Hepatic stellate cell (primary cell): ENCODE results near the gene LUZP1.
A peak's percentile ranks its signal among the peaks of the same experiment; 100 is the strongest.

Source experiments
- DNase-seq: peaks from one replicate; pipeline ENCODE4 v3.0.0; 2011; ENCODE audit warnings: low spot score

LUZP1 gene

GRCh38 chr1:23188936-23189452 lies 20.3 kb upstream of the LUZP1 start:
- DNase-seq: peak; percentile 67

DNA sequence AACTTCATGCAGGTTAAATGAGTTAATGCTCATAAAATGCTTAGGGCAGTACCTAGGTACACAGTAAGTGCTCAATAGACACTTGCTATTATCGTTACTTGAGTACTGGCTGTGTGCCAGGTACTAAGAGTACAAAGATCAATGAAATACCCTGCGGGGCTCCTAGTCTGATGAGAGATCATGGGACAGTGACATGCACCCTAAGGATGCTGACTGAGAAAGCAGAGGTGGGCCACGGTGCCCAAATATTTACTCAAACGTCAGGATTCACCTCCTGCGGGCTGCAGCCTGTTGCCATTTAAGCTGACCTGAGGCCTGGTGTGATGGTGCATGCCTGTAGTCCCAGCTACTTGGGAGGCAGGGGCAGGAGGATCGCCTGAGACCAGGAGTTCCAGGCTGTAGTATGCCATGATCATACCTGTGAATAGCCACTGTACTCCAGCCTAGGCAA lies 19.8 kb upstream of the LUZP1 start:
- no peak for DNase-seq

- DNase-seq: no peak
Observed at GRCh38 chr1:23187637-23188036, 19.0 kb upstream of the LUZP1 start.

DNA sequence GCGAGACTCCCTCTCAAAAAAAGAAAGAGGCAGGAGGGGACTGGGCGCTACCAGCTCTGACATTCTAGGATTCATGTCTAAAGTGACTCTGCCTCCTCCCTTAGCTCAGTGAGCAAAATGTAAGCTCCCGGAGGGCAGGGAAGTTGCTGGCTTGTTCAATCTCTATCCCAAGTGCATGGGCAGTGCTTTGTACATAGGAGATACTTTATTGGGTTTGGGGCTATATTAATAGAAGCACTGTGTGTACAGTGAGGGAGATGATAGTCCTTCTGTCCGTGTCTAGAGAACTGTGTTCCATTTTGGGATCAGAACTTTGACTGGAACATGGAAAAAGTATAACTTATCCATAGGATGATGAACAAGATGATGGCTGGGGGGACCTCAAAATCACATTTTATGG lies 16.7 kb upstream of the LUZP1 start:
- no peak for DNase-seq

DNA sequence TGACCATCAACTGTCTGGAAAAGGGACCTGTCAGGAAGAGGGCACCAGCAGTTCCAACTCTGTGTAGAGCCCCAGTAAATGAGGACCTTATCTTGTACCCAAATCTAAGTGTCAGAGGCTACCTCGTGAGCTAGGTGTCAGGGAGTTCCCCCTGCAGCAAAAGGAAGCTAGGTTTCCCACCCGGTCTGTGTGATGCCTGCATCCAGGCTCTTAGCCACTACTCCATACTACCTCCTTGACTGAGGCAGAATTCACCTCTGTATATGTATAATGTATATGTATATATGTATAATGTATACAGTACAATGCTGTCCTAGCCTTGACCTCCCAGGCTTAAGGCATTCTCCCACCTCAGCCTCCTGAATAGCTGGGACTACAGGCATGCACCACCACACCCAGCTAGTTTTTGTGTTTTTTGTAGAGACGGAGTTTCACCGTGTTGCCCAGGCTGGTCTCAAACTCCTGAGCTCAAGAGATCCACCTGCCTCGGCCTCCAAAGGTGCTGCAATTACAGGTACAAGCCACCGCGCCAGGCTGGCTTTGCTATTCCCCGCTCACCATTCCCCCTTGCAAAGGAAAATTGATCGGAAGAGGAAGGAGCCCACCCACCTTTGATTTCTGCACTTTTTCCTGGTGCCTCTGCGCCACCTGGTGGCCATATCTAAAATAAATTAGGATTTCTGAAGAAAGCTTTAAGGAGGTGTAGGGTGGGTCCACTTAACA lies 15.7 kb upstream of the LUZP1 start:
- DNase-seq: peak; percentile 29

DNA sequence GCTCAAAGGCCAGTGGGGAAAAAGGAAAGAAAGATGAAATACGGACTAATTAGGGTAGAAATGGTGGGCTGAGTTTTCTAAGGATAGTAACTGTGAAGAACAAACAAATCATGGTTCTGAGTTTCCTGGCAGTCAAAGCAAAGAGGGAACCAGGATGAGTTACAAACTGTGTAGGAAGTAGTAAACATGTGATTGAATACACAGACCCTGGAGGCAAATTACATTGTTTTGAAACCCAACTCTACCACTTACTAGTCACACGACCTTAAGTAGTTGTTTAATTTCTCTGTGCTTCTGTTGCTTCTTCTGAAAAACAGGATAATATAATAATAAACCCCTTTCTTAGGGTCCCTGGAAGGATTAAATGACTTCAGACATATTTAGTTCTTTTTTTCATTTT lies 11.2 kb upstream of the LUZP1 start:
- no peak for DNase-seq

DNA sequence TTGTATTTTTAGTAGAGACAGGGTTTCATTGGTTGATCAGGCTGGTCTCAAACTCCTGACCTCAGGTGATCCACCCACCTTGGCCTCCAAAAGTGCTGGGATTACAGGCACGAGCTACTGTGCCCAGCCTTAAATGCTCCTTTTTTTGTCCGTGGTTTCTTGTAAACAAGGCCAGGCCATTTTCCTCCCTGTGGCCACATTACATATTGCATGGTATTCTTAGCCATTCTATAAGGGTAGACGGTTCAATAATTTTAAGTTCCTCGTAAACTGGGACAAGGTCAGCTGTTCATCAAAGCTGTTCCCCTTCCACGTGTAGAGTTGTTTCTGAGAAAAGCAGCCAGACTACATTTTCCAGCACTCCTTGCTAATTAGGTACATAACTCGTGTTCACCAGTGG lies 10.3 kb upstream of the LUZP1 start:
- DNase-seq: no peak

DNA sequence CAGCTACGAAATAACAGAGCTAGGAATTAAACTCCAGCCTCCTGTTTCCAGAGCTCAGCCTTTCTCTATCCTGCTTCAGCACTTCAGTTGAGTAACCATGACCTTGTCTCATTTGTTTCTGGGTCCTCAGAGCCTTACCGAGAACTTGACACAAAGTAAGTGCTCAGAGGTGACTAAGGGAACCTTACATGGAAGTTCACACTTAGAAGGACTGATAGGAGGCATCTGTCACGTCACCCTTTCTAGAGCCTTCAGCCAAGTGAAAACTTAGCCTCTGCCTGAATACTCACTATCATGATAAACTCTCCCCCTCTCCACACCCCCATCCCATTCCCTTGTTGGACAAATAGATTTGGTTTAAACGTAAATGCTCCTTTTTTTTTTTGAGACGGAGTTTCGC lies 9.8 kb upstream of the LUZP1 start:
- no peak for DNase-seq

- DNase-seq: peak; percentile 88
Observed at GRCh38 chr1:23177438-23178380, 9.1 kb upstream of the LUZP1 start.

DNA sequence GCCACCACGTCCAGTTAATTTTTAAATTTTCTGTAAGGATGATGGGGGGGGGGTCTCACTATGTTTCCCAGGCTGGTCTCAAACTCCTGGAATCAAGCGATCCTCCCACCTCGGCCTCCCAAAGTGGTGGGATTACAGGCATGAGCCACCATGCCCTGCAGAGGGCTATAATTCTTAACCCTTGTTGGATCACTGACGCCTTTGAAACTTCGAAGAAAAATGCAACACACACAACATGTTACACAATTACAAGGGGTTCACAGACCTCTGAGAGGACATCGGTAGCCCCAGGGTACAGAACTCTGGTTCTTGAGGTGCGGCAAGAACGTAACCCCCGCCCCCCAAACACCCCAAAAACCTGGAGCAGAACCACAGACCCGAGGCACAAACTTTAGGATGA lies 8.4 kb upstream of the LUZP1 start:
- no peak for DNase-seq

GRCh38 chr1:23174426-23175110 lies 5.9 kb upstream of the LUZP1 start:
- DNase-seq: no peak

DNA sequence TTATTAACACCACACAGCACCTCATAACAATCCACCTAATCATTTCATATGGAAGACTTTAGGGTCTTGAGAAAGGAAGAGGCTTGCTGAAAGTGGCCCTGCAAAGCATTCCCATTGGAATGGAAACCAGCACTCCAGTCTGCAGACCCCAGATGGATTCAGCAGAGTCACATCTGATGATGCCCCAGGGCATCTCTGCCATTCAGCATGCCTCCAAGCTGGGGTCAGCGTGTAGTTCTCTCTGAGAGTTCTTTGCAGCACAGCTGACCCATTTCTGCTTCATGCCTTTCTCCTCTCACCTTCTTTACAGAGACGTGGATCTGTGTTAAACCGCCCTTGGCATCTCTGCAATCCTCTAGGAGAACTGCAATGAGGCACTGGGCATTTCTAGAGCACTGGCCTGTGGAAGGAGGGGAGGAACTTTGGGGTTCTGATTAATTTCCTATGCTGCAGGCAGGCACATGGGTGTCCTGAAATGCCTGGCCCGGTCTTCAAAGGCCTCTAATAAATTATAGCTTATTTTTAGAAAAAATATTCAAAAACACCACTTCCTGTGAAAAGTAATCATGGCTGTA lies 2.6 kb upstream of the LUZP1 start:
- no peak for DNase-seq

GRCh38 chr1:23169727-23170335 lies 1.2 kb upstream of the LUZP1 start:
- DNase-seq: peak; percentile 70

GRCh38 chr1:23169195-23169575 lies 529 bp upstream of the LUZP1 start:
- DNase-seq: no peak

DNA sequence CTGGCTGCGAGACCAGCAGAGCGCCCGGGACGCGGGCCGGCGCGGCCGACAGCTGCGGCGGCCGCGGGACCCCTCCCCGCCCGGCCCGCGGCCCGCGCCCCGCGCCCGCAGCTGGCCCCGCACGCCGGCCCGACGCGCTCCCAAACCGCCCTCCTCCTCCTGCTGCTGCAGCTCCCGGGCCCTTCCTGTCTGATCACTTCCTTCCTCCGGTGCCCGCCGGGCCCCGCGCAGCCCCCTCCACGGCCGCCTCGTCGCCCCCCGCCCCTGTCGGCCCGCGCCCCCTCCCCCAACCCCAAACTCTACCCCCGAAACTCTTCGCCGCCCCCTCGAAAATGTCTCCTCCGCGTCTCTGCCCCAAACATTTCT lies 594 bp downstream of the LUZP1 start:
- DNase-seq: no peak

DNA sequence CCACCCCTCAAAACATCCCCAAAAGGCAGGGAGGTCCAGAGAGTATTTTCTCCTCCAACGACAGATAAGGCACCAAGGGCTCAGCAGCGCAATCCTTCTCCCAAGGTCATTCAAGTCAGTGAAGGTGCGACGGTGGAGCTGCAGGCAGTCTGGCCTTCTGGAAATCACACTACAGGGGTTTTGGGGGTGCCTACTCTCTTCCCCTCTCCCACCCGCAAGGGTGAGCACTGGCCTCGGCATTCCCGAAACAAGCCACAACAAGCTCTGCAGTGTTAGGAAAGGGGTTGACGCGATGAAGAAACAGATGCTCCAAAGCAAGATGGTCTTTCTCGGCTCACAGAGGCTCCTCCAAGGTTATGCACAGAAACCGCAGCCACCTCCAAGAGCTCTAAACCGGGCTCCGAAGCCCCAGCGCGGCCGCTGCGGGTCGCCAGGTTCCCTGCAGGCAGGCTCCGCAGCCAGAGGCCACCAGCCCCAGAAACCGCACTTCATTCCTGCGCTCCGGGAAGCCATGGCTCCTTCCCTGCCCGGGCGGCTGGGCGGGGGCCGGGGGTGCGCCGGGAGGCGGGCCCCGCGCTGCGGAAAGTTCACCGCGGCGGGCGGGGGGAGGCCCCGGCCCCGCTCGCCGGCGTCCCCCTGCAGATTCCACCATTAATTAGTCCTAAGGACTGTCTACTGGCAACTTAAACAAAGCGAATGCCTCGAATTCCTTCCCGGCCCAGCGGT lies 1.1 kb downstream of the LUZP1 start:
- DNase-seq: peak; percentile 77

DNA sequence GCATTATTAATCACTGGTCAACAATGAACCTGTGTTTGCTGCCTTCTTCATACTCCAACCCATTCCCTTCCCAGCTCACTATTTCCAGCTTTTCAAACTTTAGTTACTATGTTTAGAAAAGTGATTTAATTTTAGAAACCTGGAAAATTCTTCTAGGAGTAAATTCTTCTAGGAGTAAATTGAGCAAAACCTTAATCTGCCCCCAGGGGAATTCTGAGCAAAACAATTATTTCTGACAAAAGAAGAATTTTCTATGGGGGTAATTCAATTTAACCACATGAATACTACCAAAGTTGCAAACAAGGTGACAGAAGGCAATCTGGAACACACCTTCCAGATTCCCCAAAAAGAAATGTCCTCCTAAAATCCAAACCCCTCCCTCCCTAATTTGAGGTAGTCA lies 1.8 kb downstream of the LUZP1 start:
- DNase-seq: no peak

DNA sequence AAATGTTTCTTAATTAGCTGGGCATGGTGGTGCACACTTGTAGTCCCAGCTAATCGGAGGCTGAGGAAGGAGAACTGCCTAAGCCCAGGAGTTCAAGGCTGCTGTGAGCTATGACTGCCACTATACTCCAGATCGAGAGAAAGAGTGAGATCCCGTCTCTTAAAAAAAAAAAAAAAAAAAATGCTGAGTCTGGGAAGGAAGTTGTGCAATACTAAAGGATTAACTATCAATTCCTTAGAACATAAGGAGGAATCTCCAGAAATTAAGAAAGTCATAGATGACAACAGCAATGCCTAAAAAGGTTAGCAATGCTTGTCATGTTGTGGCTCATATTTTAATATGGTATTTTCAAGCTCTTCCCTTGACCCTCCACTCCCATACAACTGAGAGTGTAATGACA lies 5.3 kb downstream of the LUZP1 start:
- DNase-seq: no peak

- DNase-seq: no peak
Observed at GRCh38 chr1:23159963-23160877, 8.4 kb downstream of the LUZP1 start.

DNA sequence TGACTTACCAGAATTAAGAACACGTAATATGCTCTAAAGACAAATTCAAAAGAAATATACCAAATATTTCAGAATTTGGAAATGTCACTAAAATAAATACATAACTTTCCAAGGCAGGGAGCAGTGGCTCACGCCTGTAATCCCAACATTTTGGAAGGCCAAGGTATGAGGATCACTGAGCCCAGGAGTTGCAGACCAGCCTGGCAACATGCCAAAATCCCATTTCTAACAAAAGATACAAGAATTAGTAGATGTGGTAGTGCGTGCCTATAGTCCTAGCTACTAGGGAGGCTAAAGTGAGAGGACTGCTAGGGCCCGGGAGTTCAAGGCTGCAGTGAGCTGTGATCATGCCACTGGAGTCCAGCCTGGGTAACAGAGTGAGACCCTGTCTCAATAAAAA lies 11.7 kb downstream of the LUZP1 start:
- DNase-seq: no peak
